ENCODE results near the gene RRP8. TPM values are rescaled to one million over a fixed set of nuclear protein-coding genes. Genes with fewer than 3 reads are reported as not detected.

Gene RRP8
- total RNA-seq, 1 experiment from 2014 or later, result 17.8 TPM

GRCh38 chr11:6615882-6616585 lies 12.6 kb upstream of the RRP8 start:
- DNase-seq (ENCODE audit: low read depth, low spot score) (no peak), ATAC-seq (no peak)
- H3K9ac ChIP-seq (ENCODE audit: low read length), result no peak overlapping the region
- ChIA-PET POLR2A (no interaction called here), RAD21 (ENCODE audit: low non-redundant PET in 1 of 2, low total read pairs in 2 of 2, uncharacterized antibody in 2 of 2, unreplicated experiment in 2 of 2) (no interaction called here), CTCF (no interaction called here)
- H4K20me1 ChIP-seq (ENCODE audit: insufficient read depth), result no peaks in the 10 kb centered on the region
- H3K27me3 ChIP-seq (ENCODE audit: insufficient read depth, low read length), result no peaks in the 10 kb centered on the region
- H3K9me3 ChIP-seq (ENCODE audit: control insufficient read depth in 1 of 2, insufficient read depth in 1 of 2, low read depth in 1 of 2, low read length in 2 of 2), result no peaks in the 10 kb centered on the region
- H3K79me2 ChIP-seq (ENCODE audit: insufficient read depth, low read length), result peaks cover 19% of the 10 kb centered on the region
- no peak overlapping the region for H3K4me3 ChIP-seq (replicated peaks in 1 of 2; ENCODE audit: low read depth in 1 of 2, low read length in 2 of 2)
- TF ChIP-seq SIN3A (IDR thresholded peaks at IDR 0.05; ENCODE audit: low read depth) (no peak), TCF7L2 (IDR thresholded peaks at IDR 0.05; ENCODE audit: borderline replicate concordance, extremely low read depth, insufficient read depth, insufficient read length) (no peak), EGR1 (IDR thresholded peaks at IDR 0.05; ENCODE audit: low read depth) (no peak), POLR2A (IDR thresholded peaks at IDR 0.05; ENCODE audit: borderline replicate concordance, extremely low read depth, insufficient read depth, insufficient read length) (no peak)
- H3K27ac ChIP-seq (ENCODE audit: low read depth, low read length), result no peak overlapping the region
- no peaks in the 10 kb centered on the region for H3K9me2 ChIP-seq (ENCODE audit: insufficient read depth)
- no peak overlapping the region for H2AFZ ChIP-seq (ENCODE audit: low read depth, low read length, poor library complexity, severe bottlenecking)
- H3K4me1 ChIP-seq (ENCODE audit: control insufficient read depth in 1 of 2, insufficient read depth in 2 of 2, low read length in 2 of 2), result peaks cover 8 to 30% of the 10 kb centered on the region in 2 experiments
- H3K4me2 ChIP-seq (ENCODE audit: low read length), result no peak overlapping the region
- peaks cover 0 to 9% of the 10 kb centered on the region in 2 experiments; a peak in 1 of 4 replicates for H3K36me3 ChIP-seq (ENCODE audit: control insufficient read depth in 1 of 2, insufficient read depth in 2 of 2, low read length in 2 of 2)
- intact Hi-C loops (cut with micrococcal nuclease), result no loop called here
- no TSS peak for BruUV-seq (replicated peaks)

DNA sequence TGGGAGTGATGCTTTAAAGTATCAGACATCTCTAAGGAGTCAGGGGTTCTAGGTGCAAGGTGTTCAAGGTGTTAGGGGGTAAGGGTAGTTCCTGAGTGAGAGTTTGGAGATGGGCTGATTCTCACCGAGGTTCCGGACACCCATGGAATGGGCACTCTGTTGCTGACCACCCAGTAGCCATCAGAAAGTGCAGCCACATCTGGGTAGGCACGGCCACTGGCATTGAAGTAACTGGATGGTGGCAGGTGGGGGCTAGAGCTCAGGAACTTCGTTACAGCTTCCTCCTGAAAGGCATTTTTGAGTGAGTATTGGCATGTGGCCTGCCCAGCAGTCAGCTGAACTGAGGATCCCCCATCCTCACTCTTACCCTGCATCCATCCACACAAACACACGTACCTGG lies 11.6 kb upstream of the RRP8 start:
- Histone ChIP-seq H3K9ac (ENCODE audit: low read length) (no peak overlapping the region), H3K4me1 (ENCODE audit: control insufficient read depth in 1 of 2, insufficient read depth in 2 of 2, low read length in 2 of 2) (peaks cover 12 to 39% of the 10 kb centered on the region in 2 experiments), H3K9me2 (ENCODE audit: insufficient read depth) (no peaks in the 10 kb centered on the region), H3K4me2 (ENCODE audit: low read length) (no peak overlapping the region), H3K79me2 (ENCODE audit: insufficient read depth, low read length) (peaks cover 28% of the 10 kb centered on the region), H3K27me3 (ENCODE audit: insufficient read depth, low read length) (no peaks in the 10 kb centered on the region), H3K27ac (ENCODE audit: low read depth, low read length) (no peak overlapping the region), H3K4me3 (replicated peaks in 1 of 2; ENCODE audit: low read depth in 1 of 2, low read length in 2 of 2) (no peak overlapping the region), H3K36me3 (ENCODE audit: control insufficient read depth in 1 of 2, insufficient read depth in 2 of 2, low read length in 2 of 2) (peaks cover 8 to 19% of the 10 kb centered on the region in 2 experiments; a peak in 3 of 4 replicates), H2AFZ (ENCODE audit: low read depth, low read length, poor library complexity, severe bottlenecking) (no peak overlapping the region), H4K20me1 (ENCODE audit: insufficient read depth) (no peaks in the 10 kb centered on the region), H3K9me3 (ENCODE audit: control insufficient read depth in 1 of 2, insufficient read depth in 1 of 2, low read depth in 1 of 2, low read length in 2 of 2) (no peaks in the 10 kb centered on the region)
- ATAC-seq (no peak), DNase-seq (ENCODE audit: low read depth, low spot score) (no peak)
- POLR2A ChIA-PET, result no interaction called here
- intact Hi-C loops (cut with micrococcal nuclease), result no loop called here
- no TSS peak for BruUV-seq (replicated peaks)
- RAD21 ChIA-PET (ENCODE audit: low non-redundant PET in 1 of 2, low total read pairs in 2 of 2, uncharacterized antibody in 2 of 2, unreplicated experiment in 2 of 2), result interaction anchor here in 1 of 2 experiments (0.5 kb wide), 1 partner anchor 684 kb away, joined by 3 read pairs; no protein-coding TSS in a partner anchor
- CTCF ChIA-PET, result no interaction called here
- TF ChIP-seq MAX (IDR thresholded peaks at IDR 0.05) (no peak), JUND (IDR thresholded peaks at IDR 0.05) (no peak), YY1 (IDR thresholded peaks at IDR 0.05; ENCODE audit: extremely low read depth, insufficient replicate concordance, low read depth, low read length) (no peak), CBX3 (IDR thresholded peaks at IDR 0.05; ENCODE audit: low read depth) (no peak), ZFX (IDR thresholded peaks at IDR 0.05) (no peak), POLR2A (IDR thresholded peaks at IDR 0.05; ENCODE audit: borderline replicate concordance, extremely low read depth, insufficient read depth, insufficient read length) (no peak), ZNF274 (IDR thresholded peaks at IDR 0.05; ENCODE audit: low read depth, low read length) (no peak), FOSL1 (IDR thresholded peaks at IDR 0.05; ENCODE audit: low read depth) (no peak)
- TF ChIP-seq, protein P1, sequence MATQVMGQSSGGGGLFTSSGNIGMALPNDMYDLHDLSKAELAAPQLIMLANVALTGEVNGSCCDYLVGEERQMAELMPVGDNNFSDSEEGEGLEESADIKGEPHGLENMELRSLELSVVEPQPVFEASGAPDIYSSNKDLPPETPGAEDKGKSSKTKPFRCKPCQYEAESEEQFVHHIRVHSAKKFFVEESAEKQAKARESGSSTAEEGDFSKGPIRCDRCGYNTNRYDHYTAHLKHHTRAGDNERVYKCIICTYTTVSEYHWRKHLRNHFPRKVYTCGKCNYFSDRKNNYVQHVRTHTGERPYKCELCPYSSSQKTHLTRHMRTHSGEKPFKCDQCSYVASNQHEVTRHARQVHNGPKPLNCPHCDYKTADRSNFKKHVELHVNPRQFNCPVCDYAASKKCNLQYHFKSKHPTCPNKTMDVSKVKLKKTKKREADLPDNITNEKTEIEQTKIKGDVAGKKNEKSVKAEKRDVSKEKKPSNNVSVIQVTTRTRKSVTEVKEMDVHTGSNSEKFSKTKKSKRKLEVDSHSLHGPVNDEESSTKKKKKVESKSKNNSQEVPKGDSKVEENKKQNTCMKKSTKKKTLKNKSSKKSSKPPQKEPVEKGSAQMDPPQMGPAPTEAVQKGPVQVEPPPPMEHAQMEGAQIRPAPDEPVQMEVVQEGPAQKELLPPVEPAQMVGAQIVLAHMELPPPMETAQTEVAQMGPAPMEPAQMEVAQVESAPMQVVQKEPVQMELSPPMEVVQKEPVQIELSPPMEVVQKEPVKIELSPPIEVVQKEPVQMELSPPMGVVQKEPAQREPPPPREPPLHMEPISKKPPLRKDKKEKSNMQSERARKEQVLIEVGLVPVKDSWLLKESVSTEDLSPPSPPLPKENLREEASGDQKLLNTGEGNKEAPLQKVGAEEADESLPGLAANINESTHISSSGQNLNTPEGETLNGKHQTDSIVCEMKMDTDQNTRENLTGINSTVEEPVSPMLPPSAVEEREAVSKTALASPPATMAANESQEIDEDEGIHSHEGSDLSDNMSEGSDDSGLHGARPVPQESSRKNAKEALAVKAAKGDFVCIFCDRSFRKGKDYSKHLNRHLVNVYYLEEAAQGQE (IDR thresholded peaks at IDR 0.05; ENCODE audit: low read depth), result no peak
- TF ChIP-seq, protein P2, sequence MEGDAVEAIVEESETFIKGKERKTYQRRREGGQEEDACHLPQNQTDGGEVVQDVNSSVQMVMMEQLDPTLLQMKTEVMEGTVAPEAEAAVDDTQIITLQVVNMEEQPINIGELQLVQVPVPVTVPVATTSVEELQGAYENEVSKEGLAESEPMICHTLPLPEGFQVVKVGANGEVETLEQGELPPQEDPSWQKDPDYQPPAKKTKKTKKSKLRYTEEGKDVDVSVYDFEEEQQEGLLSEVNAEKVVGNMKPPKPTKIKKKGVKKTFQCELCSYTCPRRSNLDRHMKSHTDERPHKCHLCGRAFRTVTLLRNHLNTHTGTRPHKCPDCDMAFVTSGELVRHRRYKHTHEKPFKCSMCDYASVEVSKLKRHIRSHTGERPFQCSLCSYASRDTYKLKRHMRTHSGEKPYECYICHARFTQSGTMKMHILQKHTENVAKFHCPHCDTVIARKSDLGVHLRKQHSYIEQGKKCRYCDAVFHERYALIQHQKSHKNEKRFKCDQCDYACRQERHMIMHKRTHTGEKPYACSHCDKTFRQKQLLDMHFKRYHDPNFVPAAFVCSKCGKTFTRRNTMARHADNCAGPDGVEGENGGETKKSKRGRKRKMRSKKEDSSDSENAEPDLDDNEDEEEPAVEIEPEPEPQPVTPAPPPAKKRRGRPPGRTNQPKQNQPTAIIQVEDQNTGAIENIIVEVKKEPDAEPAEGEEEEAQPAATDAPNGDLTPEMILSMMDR (IDR thresholded peaks at IDR 0.05 in 2 of 3, conservative IDR thresholded peaks at IDR 0.05 in 1 of 3; ENCODE audit: borderline replicate concordance in 1 of 3, insufficient read depth in 1 of 3, low read depth in 2 of 3, low read length in 2 of 3), result no peak

All from HCT116 (cell line).